WTC11 (cell line): ENCODE results near the gene ABCB1.

Experiments used
- ATF3 ChIP-seq: sonication (generic); formaldehyde crosslinking; conservative IDR thresholded peaks from 2 replicates; pipeline ENCODE4 v1.8.1; 2022; ENCODE audit warnings: mild to moderate bottlenecking, missing genetic modification reagents
- CTCF ChIP-seq: fragments of 200-600 bp; IDR thresholded peaks from 2 replicates; pipeline ENCODE4 v1.8.0; 2022; ENCODE audit warnings: antibody characterized with exemption
- TEAD1 ChIP-seq: sonication (generic); formaldehyde crosslinking; IDR thresholded peaks from 2 replicates; pipeline ENCODE4 v1.8.0; 2022; ENCODE audit warnings: mild to moderate bottlenecking, missing genetic modification reagents

- no peak for TF ChIP-seq TEAD1
- TF ChIP-seq CTCF: no peak
- TF ChIP-seq ATF3: no peak
Observed at GRCh38 chr7:87458148-87458547, 142.5 kb downstream of the ABCB1 start.
